ENCODE measurements around the gene EPAS1. TPM values are rescaled to one million over a fixed set of nuclear protein-coding genes. Genes with fewer than 3 reads are reported as not detected.

The EPAS1 gene
- total RNA-seq, 6 donors from 2014 or later, result 440 to 1,878 (median 1,131) TPM

DNA sequence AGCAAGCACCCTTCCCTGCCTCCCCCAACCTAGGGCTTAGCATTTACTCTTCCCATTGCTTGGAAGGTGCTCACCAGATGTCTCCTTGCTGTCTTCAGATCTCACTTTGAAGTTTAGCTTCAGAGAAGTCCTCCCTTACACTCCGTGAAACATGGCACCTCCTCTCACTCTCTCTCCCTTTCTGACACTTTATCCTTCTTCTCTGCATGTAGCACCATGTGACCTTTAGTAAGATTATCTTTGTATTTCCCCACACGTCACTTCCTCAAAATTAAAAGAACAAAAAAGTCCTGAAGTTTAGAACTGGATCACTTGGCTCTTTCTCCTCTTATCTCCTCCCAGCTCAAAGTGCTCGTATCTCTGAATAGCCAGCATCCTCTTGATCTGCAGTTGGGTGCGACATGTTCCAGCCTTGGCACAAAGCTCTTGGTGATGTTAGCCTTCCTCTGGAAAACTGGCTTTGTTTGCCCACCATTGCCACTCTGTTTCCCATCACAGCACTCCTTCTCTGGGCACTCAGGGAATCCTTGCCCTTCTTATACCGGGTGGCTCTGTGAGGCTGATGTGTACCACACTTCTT is 40.6 kb upstream of the EPAS1 start:
- ATAC-seq (ENCODE audit: low FRiP score in 2 of 2) (no peak), DNase-seq (no peak)
- peak; percentile 6 to 53 for TF ChIP-seq POLR2AphosphoS5 (IDR thresholded peaks at IDR 0.05)
- no peak for TF ChIP-seq CTCF (IDR thresholded peaks at IDR 0.05)
- Histone ChIP-seq H3K27me3 (no peaks in the 10 kb centered on the region), H3K9me3 (no peaks in the 10 kb centered on the region), H3K4me1 (peaks cover 17 to 45% (median 25%) of the 10 kb centered on the region in 4 donors), H3K27ac (peak overlapping the region; percentile 42 to 79 (median 48)), H3K36me3 (no peaks in the 10 kb centered on the region), H3K4me3 (no peak overlapping the region)
- WGBS, 2 donors, result 62% methylated on average over 5 of the region's 5 CpGs

GRCh38 chr2:46257476-46257875 is 39.7 kb upstream of the EPAS1 start:
- H3K9me3 ChIP-seq, result no peaks in the 10 kb centered on the region
- H3K4me1 ChIP-seq, result peaks cover 17 to 45% (median 25%) of the 10 kb centered on the region in 4 donors
- H3K36me3 ChIP-seq, result no peaks in the 10 kb centered on the region
- no peaks in the 10 kb centered on the region for H3K27me3 ChIP-seq
- DNase-seq (no peak), ATAC-seq (ENCODE audit: low FRiP score in 2 of 2) (no peak)
- H3K4me3 ChIP-seq, result no peak overlapping the region
- H3K27ac ChIP-seq, result peak overlapping the region; percentile 38 to 79 (median 46)
- TF ChIP-seq POLR2A (IDR thresholded peaks at IDR 0.05) (no peak), CTCF (IDR thresholded peaks at IDR 0.05) (no peak), EP300 (IDR thresholded peaks at IDR 0.05) (peak in 1 of 4 donors; percentile 10), POLR2AphosphoS5 (IDR thresholded peaks at IDR 0.05) (peak; percentile 46 to 63)
- WGBS, 2 donors, result 32 to 63% methylated on average over 4 of the region's 4 CpGs

DNA sequence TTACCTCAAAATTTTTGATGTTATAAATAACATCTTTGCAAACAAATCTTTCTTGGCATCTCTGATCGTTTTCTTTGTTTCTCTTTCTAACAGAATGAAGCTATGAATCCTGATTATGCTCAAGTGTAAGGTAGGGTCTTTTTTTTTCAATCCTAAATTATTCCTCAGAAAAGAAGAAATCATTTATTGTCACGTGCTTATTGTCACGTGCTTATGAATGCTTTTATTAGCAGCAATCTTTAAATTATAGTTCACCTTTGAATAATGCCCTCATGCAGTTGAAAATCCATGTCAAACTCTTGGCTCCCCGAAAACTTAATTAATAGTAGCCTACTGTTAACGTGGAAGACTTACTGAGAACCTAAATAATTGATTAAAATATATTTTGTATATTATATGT is 39.2 kb upstream of the EPAS1 start:
- Histone ChIP-seq H3K4me1 (peaks cover 17 to 41% (median 25%) of the 10 kb centered on the region in 4 donors), H3K36me3 (no peaks in the 10 kb centered on the region), H3K27ac (peak overlapping the region in 1 of 4 donors; percentile 79), H3K9me3 (no peaks in the 10 kb centered on the region), H3K4me3 (no peak overlapping the region), H3K27me3 (no peaks in the 10 kb centered on the region)
- DNase-seq (no peak), ATAC-seq (ENCODE audit: low FRiP score in 2 of 2) (no peak)
- TF ChIP-seq CTCF (IDR thresholded peaks at IDR 0.05) (no peak), POLR2AphosphoS5 (IDR thresholded peaks at IDR 0.05) (no peak), EP300 (IDR thresholded peaks at IDR 0.05) (no peak), POLR2A (IDR thresholded peaks at IDR 0.05) (no peak)
- WGBS, 2 donors, result 66 to 72% methylated on average over 5 of the region's 5 CpGs

- no peak overlapping the region for H3K4me3 ChIP-seq
- H3K4me1 ChIP-seq, result peaks cover 17 to 36% (median 23%) of the 10 kb centered on the region in 4 donors
- DNase-seq, result no peak
- no peak for ATAC-seq (ENCODE audit: low FRiP score in 2 of 2)
- peak overlapping the region in 3 of 4 donors; percentile 32 to 57 (median 37) for H3K27ac ChIP-seq
- TF ChIP-seq POLR2AphosphoS5 (IDR thresholded peaks at IDR 0.05), result peak; percentile 7
- TF ChIP-seq CTCF (IDR thresholded peaks at IDR 0.05), result no peak
- 74 to 76% methylated on average over 5 of the region's 5 CpGs for WGBS, 2 donors
- H3K36me3 ChIP-seq, result no peaks in the 10 kb centered on the region
- H3K9me3 ChIP-seq, result no peaks in the 10 kb centered on the region
- H3K27me3 ChIP-seq, result no peaks in the 10 kb centered on the region
Measured at GRCh38 chr2:46258937-46259776, 38.0 kb upstream of the EPAS1 start.
